HEK293T (cell line): ENCODE data around the gene IFNL3.

Experiments used
- CTCF ChIA-PET: fragments of 350-600 bp; formaldehyde crosslinking; extraction: SDS; loops from one replicate; lab custom pipeline; 2021; ENCODE audit warnings: antibody characterized with exemption, inconsistent platforms; lab: Yijun Ruan, JAX
- POLR2A ChIA-PET: fragments of 350-600 bp; formaldehyde crosslinking; extraction: SDS; loops from one replicate; lab custom pipeline; 2020; ENCODE audit warnings: antibody characterized with exemption, inconsistent platforms; lab: Yijun Ruan, JAX
- DNase-seq: peaks from one replicate; pipeline ENCODE4 v3.0.0; 2012; ENCODE audit warnings: mixed read lengths; ENCODE audit errors: extremely low spot score
- ARNT ChIP-seq: fragments of 450-650 bp; IDR thresholded peaks from 2 replicates; pipeline ENCODE4 v1.6.1; 2017; ENCODE audit warnings: mild to moderate bottlenecking
- BHLHE40 ChIP-seq: fragments of 450-650 bp; IDR thresholded peaks from 2 replicates; pipeline ENCODE4 v1.6.1; 2016; ENCODE audit warnings: mild to moderate bottlenecking, moderate library complexity, borderline replicate concordance
- CTBP1 ChIP-seq: fragments of 450-650 bp; IDR thresholded peaks from 2 replicates; pipeline ENCODE4 v1.6.1; 2016; ENCODE audit warnings: borderline replicate concordance
- ELF4 ChIP-seq: fragments of 450-650 bp; IDR thresholded peaks from 2 replicates; pipeline ENCODE4 v1.6.1; 2017; ENCODE audit warnings: antibody characterized with exemption
- FOXA1 ChIP-seq: fragments of 450-650 bp; IDR thresholded peaks from 2 replicates; pipeline ENCODE4 v1.6.1; 2016; ENCODE audit warnings: mild to moderate bottlenecking
- FOXK2 ChIP-seq: fragments of 450-650 bp; IDR thresholded peaks from 2 replicates; pipeline ENCODE4 v1.6.1; 2016; ENCODE audit warnings: mild to moderate bottlenecking
- FOXM1 ChIP-seq: fragments of 450-650 bp; IDR thresholded peaks from 2 replicates; pipeline ENCODE4 v1.6.1; 2017; ENCODE audit warnings: mild to moderate bottlenecking, borderline replicate concordance
- HDGF ChIP-seq: fragments of 450-650 bp; IDR thresholded peaks from 2 replicates; pipeline ENCODE4 v1.6.1; 2017; ENCODE audit warnings: antibody characterized with exemption, borderline replicate concordance
- L3MBTL2 ChIP-seq: fragments of 450-650 bp; conservative IDR thresholded peaks from 2 replicates; pipeline ENCODE4 v1.6.1; 2016; ENCODE audit warnings: mild to moderate bottlenecking
- LEF1 ChIP-seq: fragments of 450-650 bp; IDR thresholded peaks from 2 replicates; pipeline ENCODE4 v1.6.1; 2017; ENCODE audit warnings: mild to moderate bottlenecking, borderline replicate concordance
- NFRKB ChIP-seq: fragments of 450-650 bp; IDR thresholded peaks from 2 replicates; pipeline ENCODE4 v1.6.1; 2016; ENCODE audit warnings: mild to moderate bottlenecking, moderate library complexity
- SP1 ChIP-seq: fragments of 450-650 bp; IDR thresholded peaks from 2 replicates; pipeline ENCODE4 v1.6.1; 2017
- SUZ12 ChIP-seq: fragments of 450-650 bp; IDR thresholded peaks from 2 replicates; pipeline ENCODE4 v1.6.1; 2016; ENCODE audit warnings: mild to moderate bottlenecking
- TARDBP ChIP-seq: fragments of 450-650 bp; IDR thresholded peaks from 2 replicates; pipeline ENCODE4 v1.6.1; 2016
- ZNF384 ChIP-seq: fragments of 450-650 bp; IDR thresholded peaks from 2 replicates; pipeline ENCODE4 v1.6.1; 2016
- TF ChIP-seq, protein P1 (sequence below): fragments of 450-650 bp; IDR thresholded peaks from 2 replicates; pipeline ENCODE4 v1.6.1; 2016

The IFNL3 gene

GRCh38 chr19:39199025-39199424 lies 45.8 kb downstream of the IFNL3 start:
- ChIA-PET CTCF (interaction anchor here (1.4 kb wide), 1 partner anchor 85 kb away, joined by 3 read pairs; no protein-coding TSS in a partner anchor), POLR2A (no interaction called here)
- no peak for DNase-seq
- TF ChIP-seq CTBP1 (no peak), SUZ12 (no peak), FOXK2 (no peak), TARDBP (no peak), FOXA1 (no peak), L3MBTL2 (no peak)
- TF ChIP-seq, protein P1, sequence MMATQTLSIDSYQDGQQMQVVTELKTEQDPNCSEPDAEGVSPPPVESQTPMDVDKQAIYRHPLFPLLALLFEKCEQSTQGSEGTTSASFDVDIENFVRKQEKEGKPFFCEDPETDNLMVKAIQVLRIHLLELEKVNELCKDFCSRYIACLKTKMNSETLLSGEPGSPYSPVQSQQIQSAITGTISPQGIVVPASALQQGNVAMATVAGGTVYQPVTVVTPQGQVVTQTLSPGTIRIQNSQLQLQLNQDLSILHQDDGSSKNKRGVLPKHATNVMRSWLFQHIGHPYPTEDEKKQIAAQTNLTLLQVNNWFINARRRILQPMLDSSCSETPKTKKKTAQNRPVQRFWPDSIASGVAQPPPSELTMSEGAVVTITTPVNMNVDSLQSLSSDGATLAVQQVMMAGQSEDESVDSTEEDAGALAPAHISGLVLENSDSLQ, result no peak

DNA sequence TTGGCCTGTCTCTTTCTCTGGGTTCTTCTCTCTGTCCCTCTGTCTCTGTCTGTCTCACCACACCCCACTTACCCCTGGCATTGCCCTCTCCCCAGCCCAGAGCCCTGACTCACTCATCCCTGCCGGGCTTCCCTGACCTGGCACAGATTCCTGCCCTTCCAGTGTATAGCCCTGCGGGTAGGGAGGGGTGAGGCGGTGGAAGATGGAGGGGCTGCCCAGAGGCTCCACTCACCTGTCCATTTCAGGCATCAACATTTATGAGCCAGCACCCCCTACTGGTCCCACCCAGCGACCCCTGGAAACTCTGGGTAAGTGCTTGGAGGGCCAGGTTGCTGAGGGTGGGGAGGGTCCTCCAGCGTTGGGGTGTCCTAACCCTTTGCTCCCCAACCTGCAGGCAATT lies 47.0 kb downstream of the IFNL3 start:
- ChIA-PET CTCF (no interaction called here), POLR2A (no interaction called here)
- DNase-seq, result no peak
- no peak for TF ChIP-seq TARDBP
- TF ChIP-seq, protein P1, result no peak
- TF ChIP-seq FOXA1, result no peak
- TF ChIP-seq CTBP1, result no peak
- TF ChIP-seq SUZ12, result no peak
- TF ChIP-seq LEF1, result no peak
- no peak for TF ChIP-seq ZNF384
- TF ChIP-seq SP1, result no peak
- no peak for TF ChIP-seq L3MBTL2
- TF ChIP-seq BHLHE40, result no peak
- no peak for TF ChIP-seq FOXK2
- TF ChIP-seq NFRKB, result no peak
- TF ChIP-seq ARNT, result no peak
- TF ChIP-seq FOXM1, result no peak
- TF ChIP-seq HDGF, result no peak
- TF ChIP-seq ELF4, result no peak

- TF ChIP-seq, protein P1, result no peak
- TF ChIP-seq SP1 (no peak), L3MBTL2 (no peak), TARDBP (no peak), FOXM1 (no peak), ARNT (no peak), FOXK2 (no peak), ELF4 (no peak)
- ChIA-PET CTCF (no interaction called here), POLR2A (no interaction called here)
- DNase-seq, result no peak
Observed at GRCh38 chr19:39196860-39197562, 47.8 kb downstream of the IFNL3 start, which contains the start of gene NCCRP1. TSS of gene NCCRP1 (plus strand) at chr19:39196964. CDS start at chr19:39196983, 19 bp downstream.

DNA sequence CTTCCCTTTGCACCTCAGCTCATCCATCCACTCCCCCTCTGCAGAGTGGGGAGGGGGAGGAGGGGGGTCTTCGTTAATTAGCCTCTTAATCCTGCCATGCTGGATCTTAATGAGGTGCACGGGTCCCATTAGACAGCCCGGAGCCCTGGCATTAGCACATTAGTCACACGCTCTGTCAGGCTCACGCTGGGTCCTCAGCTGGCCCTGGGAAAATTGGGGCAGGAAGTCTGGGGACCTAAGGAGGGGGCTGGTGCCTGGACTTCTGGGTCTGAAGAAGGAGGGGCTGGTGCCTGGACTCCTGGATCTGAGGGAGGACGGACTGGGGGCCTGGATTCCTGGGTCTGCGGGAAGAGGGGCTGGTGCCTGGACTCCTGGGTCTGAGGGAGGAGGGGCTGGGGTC lies 48.5 kb downstream of the IFNL3 start:
- POLR2A ChIA-PET, result no interaction called here

GRCh38 chr19:39195755-39196154 lies 49.1 kb downstream of the IFNL3 start:
- no peak for TF ChIP-seq FOXK2
- no peak for TF ChIP-seq ARNT
- no peak for TF ChIP-seq L3MBTL2
- no peak for TF ChIP-seq FOXA1
- no peak for TF ChIP-seq ZNF384
- TF ChIP-seq BHLHE40, result no peak
- no peak for TF ChIP-seq CTBP1
- no peak for TF ChIP-seq SUZ12
- no peak for TF ChIP-seq TARDBP
- no peak for TF ChIP-seq NFRKB
- TF ChIP-seq HDGF, result no peak
- no peak for TF ChIP-seq ELF4
- TF ChIP-seq LEF1, result no peak
- TF ChIP-seq FOXM1, result no peak
- TF ChIP-seq, protein P1, result no peak
- no peak for TF ChIP-seq SP1
- POLR2A ChIA-PET, result no interaction called here
- CTCF ChIA-PET, result interaction anchor here (0.6 kb wide), 1 partner anchor 9 kb away, joined by 4 read pairs; no protein-coding TSS in a partner anchor
- no peak for DNase-seq

More for the DNA sequence above, 48.5 kb downstream of the IFNL3 start:
- CTCF ChIA-PET, result no interaction called here
- TF ChIP-seq ELF4 (no peak), ZNF384 (no peak), HDGF (no peak), NFRKB (no peak), FOXA1 (no peak)
- DNase-seq, result no peak
